ENCODE data around the gene ABI3BP.

ABI3BP gene

GRCh38 chr3:100761211-100761942 is 231.8 kb downstream of the ABI3BP start:
- no peak for DNase-seq

GRCh38 chr3:100760377-100760776 is 232.8 kb downstream of the ABI3BP start:
- no peak for DNase-seq

GRCh38 chr3:100759950-100760349 is 233.3 kb downstream of the ABI3BP start:
- no peak for DNase-seq

- no peak for DNase-seq
Measured at GRCh38 chr3:100759159-100759558, 234.1 kb downstream of the ABI3BP start.

GRCh38 chr3:100756441-100756840 is 236.8 kb downstream of the ABI3BP start:
- DNase-seq, result no peak

GRCh38 chr3:100754563-100755334 is 238.5 kb downstream of the ABI3BP start:
- no peak for DNase-seq

- no peak for DNase-seq
Measured at GRCh38 chr3:100753846-100754245, 239.4 kb downstream of the ABI3BP start.

- no peak for DNase-seq
Measured at GRCh38 chr3:100748967-100749366, 244.3 kb downstream of the ABI3BP start.

- DNase-seq, result no peak
Measured at GRCh38 chr3:100748220-100748619, 245.0 kb downstream of the ABI3BP start.

- DNase-seq, result no peak
Measured at GRCh38 chr3:100746092-100746491, 247.1 kb downstream of the ABI3BP start.

- no peak for DNase-seq
Measured at GRCh38 chr3:100745617-100746016, 247.6 kb downstream of the ABI3BP start.

- no peak for DNase-seq
Measured at GRCh38 chr3:100744671-100745070, 248.6 kb downstream of the ABI3BP start.

GRCh38 chr3:100743535-100743934 is 249.7 kb downstream of the ABI3BP start:
- no peak for DNase-seq

GRCh38 chr3:100740207-100740606 is 253.0 kb downstream of the ABI3BP start:
- DNase-seq, result no peak

- no peak for DNase-seq
Measured at GRCh38 chr3:100737334-100737733, 255.9 kb downstream of the ABI3BP start.

GRCh38 chr3:100732435-100732834 is 260.8 kb downstream of the ABI3BP start:
- no peak for DNase-seq

GRCh38 chr3:100730524-100730923 is 262.7 kb downstream of the ABI3BP start:
- DNase-seq, result no peak

GRCh38 chr3:100726706-100727105 is 266.5 kb downstream of the ABI3BP start:
- DNase-seq, result no peak

- DNase-seq, result no peak
Measured at GRCh38 chr3:100725935-100726513, 267.2 kb downstream of the ABI3BP start.

- DNase-seq, result no peak
Measured at GRCh38 chr3:100720426-100720825, 272.8 kb downstream of the ABI3BP start.

- no peak for DNase-seq
Measured at GRCh38 chr3:100719136-100719535, 274.1 kb downstream of the ABI3BP start.

- no peak for DNase-seq
Measured at GRCh38 chr3:100717637-100718487, 275.4 kb downstream of the ABI3BP start.

GRCh38 chr3:100717063-100717462 is 276.2 kb downstream of the ABI3BP start:
- no peak for DNase-seq
